Activated CD4-positive, alpha-beta T cell treated with anti-CD3 and anti-CD28 coated beads for 1 hour (primary cell): Measurements from ENCODE around the gene CLRN1.

Source experiments
- DNase-seq: peaks from one replicate; pipeline ENCODE4 v3.0.0-alpha.2; 2020

Gene CLRN1

DNA sequence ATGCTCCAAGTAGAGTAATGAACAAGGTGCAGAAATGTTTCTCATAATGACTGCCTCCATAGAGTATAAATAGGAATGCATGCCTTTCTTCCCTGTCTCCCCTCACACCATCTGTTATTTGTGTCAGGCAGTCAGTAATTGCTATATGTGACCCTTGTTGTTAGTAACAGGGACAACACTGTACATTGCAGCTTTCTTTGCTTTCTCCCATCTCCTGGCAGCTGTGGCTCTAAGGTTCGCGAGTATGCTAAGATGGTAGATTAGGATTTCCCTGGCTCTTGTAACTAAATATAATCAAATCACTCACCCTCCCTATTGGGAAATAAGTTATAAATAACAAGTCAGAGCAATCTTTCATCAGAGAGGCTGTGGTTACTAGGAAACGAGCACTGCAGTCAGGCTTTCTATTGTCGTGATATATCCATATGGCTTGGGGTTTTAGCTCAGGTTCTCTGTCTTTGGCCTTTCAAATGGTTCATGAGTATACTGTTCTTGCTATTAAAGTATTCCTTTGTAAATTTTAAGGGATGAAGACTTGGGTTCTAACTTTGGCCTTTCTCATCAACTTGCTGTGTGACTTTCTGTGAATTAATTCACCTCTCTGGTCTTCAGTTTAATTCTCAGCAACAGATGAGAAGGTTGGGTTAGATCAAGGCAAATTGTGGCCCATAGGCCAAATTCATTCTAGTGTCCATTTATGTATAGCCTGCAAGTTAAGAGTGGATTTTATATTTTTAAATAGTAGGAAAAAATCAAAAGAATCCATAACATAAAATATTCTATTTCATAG lies 59.2 kb downstream of the CLRN1 start:
- no peak for DNase-seq

DNA sequence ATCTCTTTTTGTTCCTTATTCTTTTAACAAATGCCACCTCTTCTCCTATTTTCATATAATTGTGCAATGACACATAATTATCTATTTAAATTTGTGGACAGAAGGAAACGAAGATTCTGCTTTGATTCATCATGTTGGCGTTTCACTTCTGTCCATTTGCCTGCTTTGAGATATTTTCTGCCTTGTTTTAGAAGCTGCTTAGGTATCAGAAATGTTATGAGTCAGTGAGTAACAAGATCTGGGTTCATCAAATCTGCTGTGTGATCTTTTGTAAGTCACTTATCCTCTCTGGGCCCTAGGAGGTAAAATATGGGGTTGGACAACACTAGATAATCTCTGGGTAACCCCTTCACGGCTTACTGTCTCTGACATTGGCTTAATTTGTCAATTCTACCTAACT lies 60.0 kb downstream of the CLRN1 start:
- no peak for DNase-seq

DNA sequence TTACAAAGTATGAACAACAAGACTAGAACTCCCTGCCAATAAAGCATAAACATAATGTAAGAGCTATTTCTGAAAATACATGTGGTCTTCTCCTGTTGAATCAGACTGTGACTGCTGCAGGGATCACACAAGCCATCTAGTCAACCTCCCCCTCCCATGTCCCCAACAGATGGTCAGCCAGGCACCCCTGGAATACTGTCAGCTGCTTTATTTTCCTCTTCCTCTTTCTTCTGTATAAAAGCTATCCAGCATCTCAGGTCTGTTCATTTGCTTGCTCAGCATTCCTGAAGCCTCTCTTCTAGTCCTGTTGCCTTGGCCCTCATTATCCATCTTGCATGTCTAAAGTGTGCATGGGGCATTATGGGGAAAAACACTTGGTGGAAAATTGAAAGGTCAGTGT lies 60.8 kb downstream of the CLRN1 start:
- DNase-seq = no peak

DNA sequence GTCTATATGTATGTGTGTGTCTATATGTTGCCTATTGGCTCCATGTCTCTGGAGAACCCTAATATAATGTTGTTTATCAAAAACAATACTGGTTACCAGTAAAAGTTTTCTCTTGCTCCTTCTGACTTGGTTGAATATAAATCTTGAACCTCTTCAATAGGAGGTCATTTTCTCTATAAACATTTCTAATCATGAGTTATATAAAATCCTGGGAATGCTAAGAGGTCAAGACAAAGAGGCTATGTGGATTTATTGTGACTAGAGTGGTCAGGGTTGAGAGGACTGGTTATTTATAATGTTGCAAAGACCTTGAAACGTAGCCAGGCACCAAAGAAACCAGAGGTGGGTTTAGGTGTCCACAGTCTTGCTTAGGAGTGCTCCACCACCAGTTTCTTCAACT lies 66.1 kb downstream of the CLRN1 start:
- DNase-seq = no peak

DNA sequence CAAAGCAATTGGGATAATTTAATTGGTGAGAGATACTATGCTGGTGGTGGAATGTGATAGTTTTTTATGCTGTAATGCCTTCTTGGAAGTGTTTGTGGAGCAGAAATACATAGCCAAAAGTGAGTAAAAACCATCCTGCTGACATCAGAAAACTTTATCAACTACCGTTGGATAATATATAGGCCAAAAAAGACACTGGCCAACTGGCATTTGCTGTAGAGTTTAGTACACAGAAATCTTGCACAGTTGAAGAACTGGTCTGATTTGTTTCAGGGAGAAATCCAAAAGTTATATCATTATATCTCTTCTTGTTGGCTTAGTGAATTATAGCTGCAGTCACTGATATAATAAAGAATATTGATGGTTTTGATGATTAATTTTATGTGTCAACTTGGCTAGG lies 66.8 kb downstream of the CLRN1 start:
- no peak for DNase-seq

DNA sequence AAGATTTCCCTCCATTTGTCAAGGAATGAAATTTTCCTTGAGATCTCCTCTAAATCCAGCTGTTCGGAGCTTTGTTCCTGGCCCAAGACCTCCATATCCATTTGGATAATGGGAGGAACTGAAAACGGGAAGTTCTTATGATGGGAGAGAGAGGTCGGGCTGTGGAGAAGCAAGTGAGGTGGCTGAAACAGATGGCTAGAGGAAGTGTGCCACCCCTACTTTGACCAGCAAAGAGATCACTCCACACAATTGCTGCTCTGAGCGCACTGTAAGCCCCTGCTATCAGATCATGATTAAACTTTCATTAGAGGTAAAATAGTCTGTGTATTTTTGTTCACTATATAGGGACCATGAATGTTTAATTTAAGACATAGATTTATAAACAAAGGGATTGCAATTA lies 67.2 kb downstream of the CLRN1 start, which contains the start of gene MINDY4B:
MINDY4B (minus strand) TSS at position 101 of the 400 bp plus-strand sequence; CDS start at position 101, 0 bp downstream.
- DNase-seq = no peak

DNA sequence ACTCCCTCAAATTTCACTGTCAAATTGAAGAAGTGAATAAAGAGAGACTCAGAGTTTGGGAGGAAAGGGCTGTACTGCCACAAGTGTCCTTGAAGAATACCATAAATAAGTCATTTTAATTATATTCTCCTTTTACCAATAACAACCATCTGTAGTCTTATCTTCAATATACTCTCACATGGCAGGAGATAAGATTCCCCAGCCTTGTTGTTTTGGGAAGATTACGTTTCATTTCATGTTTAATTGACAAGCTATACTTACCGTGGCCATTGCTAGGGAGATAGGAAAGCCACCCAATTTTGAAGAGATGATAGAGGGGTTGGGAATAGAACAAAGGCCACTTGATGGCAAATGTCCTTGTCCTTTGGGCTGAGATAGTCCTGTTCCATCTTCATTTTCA lies 69.5 kb downstream of the CLRN1 start:
- no peak for DNase-seq

DNA sequence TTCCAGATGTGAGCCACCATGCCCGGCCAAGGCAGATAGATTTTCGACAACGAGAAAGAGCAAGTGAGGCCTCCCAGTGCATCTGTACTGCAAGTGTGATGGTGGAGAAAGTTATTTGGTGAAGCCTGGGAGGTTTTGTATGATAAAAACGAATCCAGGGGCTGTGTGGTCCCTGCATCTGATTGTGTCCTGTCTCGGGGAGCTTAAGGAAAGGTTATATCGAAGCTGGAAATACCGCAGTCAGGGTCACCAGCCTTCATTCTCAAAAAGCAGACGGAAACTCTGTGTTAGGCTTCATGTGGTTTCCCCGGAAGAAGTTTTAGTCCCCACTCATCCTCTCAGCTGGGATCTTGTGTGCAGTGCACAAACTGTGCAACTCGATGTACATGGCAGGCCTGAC lies 70.7 kb downstream of the CLRN1 start:
- DNase-seq = no peak

DNA sequence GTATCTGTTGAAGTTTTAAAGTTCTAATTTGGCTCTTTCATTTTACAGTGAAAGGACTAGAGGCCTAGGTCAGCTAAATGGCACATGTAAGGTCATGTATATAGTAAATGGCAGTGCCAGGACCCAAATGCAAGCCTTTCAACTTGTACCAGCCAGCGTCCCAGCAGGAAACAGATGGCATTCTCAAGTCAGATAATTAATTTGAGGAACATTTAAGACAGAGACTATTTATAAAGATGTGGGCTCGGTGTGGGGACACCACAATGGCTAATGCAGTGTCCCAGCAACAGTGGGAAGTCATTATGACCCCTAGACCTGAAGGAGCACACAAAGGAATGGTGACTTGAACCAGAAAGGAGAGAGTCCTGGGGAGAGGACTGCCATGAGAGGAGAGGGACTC lies 73.4 kb downstream of the CLRN1 start:
- DNase-seq = no peak

DNA sequence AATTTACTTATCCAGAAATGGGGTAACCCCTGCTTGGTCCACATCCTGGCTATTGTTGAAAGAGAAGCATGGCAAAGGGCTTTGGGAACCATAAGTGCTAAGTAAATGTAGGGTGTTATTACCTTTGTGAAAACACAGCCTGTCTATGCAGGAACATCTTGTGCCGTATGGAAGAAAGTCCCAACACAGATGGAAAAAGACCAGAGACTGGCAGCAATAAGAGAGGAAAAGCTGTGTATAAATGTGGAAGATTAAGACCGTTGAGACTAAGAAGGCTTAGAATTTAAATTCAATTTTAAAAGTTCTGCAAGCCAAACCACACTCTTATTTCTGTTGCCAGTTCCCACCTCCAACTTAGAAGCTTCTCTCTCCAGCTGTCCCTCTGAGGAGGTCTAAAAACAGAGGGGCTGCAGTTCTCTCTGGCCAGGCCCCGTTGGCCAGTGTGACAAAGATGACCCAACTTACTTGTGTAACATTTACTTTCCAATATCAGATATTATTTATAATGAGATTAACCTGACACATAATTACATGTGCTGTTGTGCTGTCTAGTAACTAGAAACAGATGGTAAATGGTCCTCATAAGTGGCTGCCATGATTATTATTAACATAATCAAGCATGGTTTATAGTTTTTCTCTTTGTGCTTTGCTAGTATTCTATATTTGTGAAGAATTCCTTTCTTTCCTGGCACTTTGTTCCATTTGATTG lies 74.3 kb downstream of the CLRN1 start:
- DNase-seq = no peak

DNA sequence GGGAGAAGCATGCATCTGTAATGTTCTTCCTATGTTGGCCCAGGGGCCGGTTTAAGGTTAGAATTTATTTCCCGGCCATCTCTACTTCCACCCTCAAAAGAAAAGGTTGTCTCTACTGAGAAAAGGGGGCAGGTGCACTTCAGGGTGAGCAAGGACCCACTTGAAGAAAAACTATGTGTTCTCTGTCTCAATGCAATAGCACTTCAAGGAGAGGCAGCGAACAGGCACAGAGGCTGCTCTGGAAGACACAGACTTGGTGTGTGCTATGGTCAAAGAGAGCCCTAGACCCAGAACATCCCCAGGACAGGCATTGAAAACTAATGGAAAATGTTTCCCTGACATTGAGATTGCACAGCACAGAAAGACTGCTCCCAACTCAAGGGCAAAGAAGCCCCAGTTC lies 74.9 kb downstream of the CLRN1 start:
- no peak for DNase-seq

DNA sequence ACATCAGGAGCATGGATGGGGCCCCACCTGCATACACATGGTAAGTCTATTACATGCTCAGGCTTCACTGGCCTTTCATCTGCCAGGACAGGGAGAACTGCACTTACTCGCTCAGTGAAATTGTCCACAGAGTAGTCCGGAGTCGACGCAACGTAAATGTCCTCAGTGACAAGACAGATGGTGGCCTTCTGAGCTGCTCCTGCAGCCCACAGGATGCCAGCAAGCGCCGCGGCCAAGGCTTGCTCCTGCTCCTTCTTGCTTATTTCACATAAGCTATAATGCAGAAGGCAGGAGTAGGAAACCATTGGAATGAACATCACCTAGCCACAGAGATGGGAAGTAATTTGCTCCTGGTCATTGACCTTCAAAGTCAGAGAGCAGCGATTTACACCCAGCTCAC lies 81.7 kb downstream of the CLRN1 start:
- no peak for DNase-seq

DNA sequence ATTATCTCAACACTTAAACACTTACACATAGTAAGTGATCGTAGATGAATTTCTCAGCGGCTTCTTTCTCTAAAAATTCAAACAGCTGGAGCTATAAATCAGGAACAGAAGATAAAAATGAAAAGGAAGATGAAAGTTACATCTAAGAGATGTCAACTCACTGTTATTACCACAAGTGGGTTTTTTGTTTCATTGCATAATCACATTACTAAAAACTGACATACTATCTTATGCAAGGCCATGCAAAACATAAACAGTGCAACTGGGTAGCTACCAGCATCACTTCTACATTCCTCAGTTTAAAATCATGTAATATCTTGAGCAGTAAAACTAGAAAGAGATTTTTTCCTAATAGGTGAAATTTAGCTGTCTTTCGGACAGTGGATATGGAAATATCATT lies 82.2 kb downstream of the CLRN1 start:
- DNase-seq = no peak

DNA sequence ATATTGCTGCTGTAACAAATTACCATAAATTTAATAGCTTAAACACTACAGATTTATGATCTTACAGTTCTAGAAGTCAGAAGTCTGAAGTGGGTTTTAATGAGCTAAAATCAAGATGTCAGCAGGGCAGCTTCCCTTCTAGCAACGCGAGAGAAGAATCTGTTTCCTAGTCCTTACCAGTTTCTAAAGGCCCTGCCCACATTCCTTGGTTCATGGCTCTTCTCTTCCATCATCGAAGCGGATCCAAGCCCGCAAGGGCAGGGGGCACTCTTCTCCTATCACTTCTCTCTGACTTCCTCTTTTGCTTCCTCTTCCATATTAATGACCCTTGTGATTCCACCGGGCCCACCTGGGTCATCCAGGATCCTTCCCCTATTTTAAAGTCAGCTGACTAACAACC lies 83.4 kb downstream of the CLRN1 start:
- no peak for DNase-seq

DNA sequence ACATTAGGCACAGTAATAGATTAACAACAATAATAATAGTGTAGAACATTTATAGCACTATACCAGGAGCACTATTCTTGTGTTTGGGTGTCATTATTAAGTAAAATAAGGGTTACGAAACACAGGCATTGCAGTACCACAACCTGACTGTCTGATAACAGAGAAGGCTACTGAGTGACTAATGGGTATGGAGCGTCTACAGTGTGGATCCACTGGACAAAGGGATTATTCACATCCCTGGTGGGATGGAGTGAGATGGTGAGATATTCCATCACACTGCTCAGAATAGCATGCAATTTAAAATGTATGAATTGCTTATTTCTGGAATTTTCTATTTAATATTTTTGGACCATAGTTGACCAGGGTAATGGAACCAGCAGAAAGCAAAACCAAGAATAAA lies 85.5 kb downstream of the CLRN1 start:
- no peak for DNase-seq

DNA sequence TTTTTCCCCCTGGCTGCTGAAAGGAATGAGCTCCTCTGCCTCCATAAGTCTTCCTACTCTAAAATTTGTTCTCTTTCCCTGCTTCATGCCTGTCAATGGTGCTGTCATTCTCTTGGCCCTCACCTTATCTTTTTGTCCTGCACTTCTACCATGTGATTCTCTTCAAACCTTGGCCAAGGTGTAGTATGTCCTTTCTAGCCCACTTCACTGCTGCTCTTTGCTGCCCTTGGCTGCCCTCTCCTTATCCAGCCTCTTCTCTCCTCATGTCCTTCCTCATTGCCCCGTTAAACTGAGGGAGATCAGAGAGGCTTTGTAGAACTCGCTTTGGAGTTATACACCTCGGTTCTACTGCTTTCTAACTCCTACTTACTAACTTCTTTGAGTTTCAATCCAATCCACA lies 87.0 kb downstream of the CLRN1 start:
- no peak for DNase-seq

DNA sequence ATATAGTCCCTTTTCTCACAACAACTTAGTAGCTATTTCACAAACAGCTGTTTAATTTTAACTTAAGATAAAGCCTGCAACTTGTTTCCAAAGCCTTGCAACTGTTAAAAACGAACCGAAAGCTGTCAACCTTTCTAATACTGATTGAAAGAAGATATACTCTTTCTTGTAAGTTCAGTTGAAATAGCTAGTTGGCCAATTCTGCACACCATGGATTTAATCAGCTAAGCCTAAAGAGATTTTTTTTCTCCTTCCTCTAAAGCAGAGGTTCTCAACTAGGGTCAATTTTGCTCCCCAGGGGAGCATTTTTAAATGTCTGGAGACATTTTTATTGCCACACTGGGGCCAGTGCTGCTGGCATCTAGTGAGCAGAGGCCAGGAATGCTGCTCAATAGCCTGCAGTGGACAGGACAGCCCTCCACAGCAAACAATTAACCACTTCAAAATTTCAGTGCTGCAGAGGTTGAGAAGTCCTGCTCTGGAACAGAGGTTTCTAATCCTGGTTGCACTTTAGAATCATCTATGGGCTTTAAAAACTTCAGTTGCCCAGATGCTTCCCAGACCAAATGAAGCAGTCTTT lies 93.4 kb downstream of the CLRN1 start:
- DNase-seq = no peak

DNA sequence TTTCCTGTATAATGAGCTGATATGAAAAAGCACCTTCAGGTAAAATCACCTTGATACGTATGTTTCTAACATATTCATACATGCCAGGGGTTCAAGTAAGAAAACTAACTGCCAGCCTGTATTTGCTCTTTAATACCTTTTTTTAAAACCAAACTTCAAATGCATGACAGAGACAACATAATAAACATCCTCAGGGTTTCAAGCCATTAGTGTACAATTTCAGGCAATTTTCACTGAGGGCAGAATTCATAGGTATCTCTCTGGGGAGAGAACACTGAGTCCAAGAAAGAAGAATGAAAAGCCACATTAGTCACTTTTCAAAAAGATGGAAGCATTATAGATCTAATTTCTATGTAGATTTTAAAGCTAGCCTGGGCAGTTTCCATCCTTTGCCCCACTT lies 94.2 kb downstream of the CLRN1 start:
- DNase-seq = no peak

DNA sequence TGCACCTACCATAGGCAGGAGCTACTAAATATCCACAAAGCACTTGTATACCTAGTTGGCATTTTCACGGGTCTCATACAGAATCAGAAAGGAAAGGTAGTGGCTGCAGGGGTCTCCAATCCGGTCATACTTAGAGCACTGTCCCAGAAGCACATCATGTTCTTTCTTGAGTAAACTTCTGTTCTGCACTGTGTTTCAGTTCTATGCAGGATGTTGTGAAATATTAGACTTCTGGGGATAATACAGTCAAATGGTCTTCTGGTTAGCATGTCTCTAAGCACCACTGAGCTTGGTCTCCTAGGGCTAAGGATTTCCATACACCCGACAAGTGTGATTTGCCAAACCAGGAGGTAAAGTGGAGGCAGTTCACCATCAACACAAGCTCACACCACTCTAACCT lies 95.2 kb downstream of the CLRN1 start:
- DNase-seq = no peak

DNA sequence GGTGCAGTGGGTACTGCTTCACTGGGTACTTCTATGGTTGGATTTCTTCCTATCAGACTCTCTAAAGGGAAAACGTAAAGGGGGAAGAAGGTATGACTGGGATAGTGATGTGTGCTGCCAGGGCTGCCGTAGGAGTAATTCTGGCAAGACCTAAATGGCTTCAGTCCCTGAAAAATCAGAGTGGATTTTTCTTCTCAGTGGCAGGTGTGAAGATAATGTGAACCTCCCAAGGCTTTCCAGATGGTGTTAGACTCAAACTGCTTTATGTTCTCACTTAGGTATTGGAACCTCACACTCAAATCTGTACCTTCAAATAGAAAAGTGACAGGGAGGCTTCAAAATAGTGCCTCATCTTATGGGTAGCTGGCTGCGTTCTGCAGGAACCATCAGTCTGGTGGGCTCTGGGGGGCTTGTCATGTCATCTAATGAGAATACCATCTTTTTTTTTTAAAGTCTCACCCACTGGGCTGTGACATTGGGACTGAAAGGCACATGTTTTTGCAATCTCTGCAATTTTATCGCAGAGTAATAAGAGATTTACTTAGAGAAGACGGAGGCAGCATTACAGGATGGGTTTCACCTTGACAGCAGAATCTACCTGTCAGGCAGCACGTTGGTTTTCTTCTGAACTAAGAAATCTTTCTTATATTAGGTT lies 95.8 kb downstream of the CLRN1 start:
- DNase-seq = no peak
